ENCODE results near the gene EFNB3.

GRCh38 chr17:7747635-7748071, 42.7 kb downstream of the EFNB3 start:
- no peak for TF ChIP-seq CTCF (IDR thresholded peaks at IDR 0.05)
- no peak for TF ChIP-seq POLR2AphosphoS2 (conservative IDR thresholded peaks at IDR 0.05; ENCODE audit: low read length)
- TF ChIP-seq FOSL2 (IDR thresholded peaks at IDR 0.05), result no peak
- no peak for TF ChIP-seq FOSL2 (CRISPR knock-in tag; IDR thresholded peaks at IDR 0.05)
- TF ChIP-seq GATA3 (IDR thresholded peaks at IDR 0.05; ENCODE audit: borderline replicate concordance), result no peak
- no peak for TF ChIP-seq EP300 (IDR thresholded peaks at IDR 0.05)
- TF ChIP-seq MYC (IDR thresholded peaks at IDR 0.05; ENCODE audit: borderline replicate concordance, low read length), result no peak
- no peak for TF ChIP-seq POLR2A (IDR thresholded peaks at IDR 0.05; ENCODE audit: low read length)
- TF ChIP-seq MAX (IDR thresholded peaks at IDR 0.05), result no peak
- no peak for TF ChIP-seq CHD4 (IDR thresholded peaks at IDR 0.05; ENCODE audit: borderline replicate concordance)
- no peak for TF ChIP-seq TP53 (CRISPR knock-in tag; IDR thresholded peaks at IDR 0.05)
